Stimulated activated CD4-positive, alpha-beta T cell treated with anti-CD3 and anti-CD28 coated beads, Interleukin-4, amount 100 ng/mL, for 1 hour (primary cell): ENCODE measurements around the gene OR51B4.

Source experiments
- DNase-seq: peaks from one replicate; pipeline ENCODE4 v3.0.0-alpha.2; 2020

OR51B4 gene

GRCh38 chr11:5293028-5293427, 8.7 kb downstream of the OR51B4 start:
- DNase-seq: no peak

- no peak for DNase-seq
These were observed 10.4 kb downstream of the OR51B4 start for GRCh38 chr11:5291207-5291838.

- no peak for DNase-seq
These were observed 11.6 kb downstream of the OR51B4 start for GRCh38 chr11:5290106-5290505.

GRCh38 chr11:5289696-5290095, 12.1 kb downstream of the OR51B4 start:
- no peak for DNase-seq

- no peak for DNase-seq
These were observed 12.7 kb downstream of the OR51B4 start for GRCh38 chr11:5288906-5289550.

GRCh38 chr11:5288108-5288905, 13.4 kb downstream of the OR51B4 start:
- no peak for DNase-seq

GRCh38 chr11:5286901-5287300, 14.8 kb downstream of the OR51B4 start:
- no peak for DNase-seq

GRCh38 chr11:5286351-5286750, 15.4 kb downstream of the OR51B4 start:
- no peak for DNase-seq

GRCh38 chr11:5285703-5286340, 15.9 kb downstream of the OR51B4 start:
- DNase-seq: no peak

GRCh38 chr11:5284637-5285036, 17.1 kb downstream of the OR51B4 start:
- no peak for DNase-seq

GRCh38 chr11:5283882-5284281, 17.9 kb downstream of the OR51B4 start:
- DNase-seq: no peak

GRCh38 chr11:5283086-5283485, 18.7 kb downstream of the OR51B4 start:
- no peak for DNase-seq

- no peak for DNase-seq
These were observed 19.1 kb downstream of the OR51B4 start for GRCh38 chr11:5282628-5283027.

GRCh38 chr11:5281596-5281995, 20.1 kb downstream of the OR51B4 start:
- DNase-seq: no peak

- no peak for DNase-seq
These were observed 21.1 kb downstream of the OR51B4 start for GRCh38 chr11:5280582-5281102.

GRCh38 chr11:5279471-5280090, 22.2 kb downstream of the OR51B4 start:
- DNase-seq: no peak

GRCh38 chr11:5277807-5278382, 23.9 kb downstream of the OR51B4 start:
- no peak for DNase-seq

- DNase-seq: no peak
These were observed 25.0 kb downstream of the OR51B4 start for GRCh38 chr11:5276697-5277096.

- no peak for DNase-seq
These were observed 26.2 kb downstream of the OR51B4 start for GRCh38 chr11:5275369-5276110.

GRCh38 chr11:5274395-5274794, 27.4 kb downstream of the OR51B4 start:
- DNase-seq: no peak

- DNase-seq: no peak
These were observed 29.2 kb downstream of the OR51B4 start for GRCh38 chr11:5272395-5273017.
